ENCODE data around the gene KCNQ1.

KCNQ1 gene

GRCh38 chr11:2762451-2762850 is 317.6 kb downstream of the KCNQ1 start:
- DNase-seq (ENCODE audit: low read depth), result no peak
- in situ Hi-C loops (cut with HindIII; ENCODE audit: low sequenced_read_pairs), result no loop called here
- H3K4me3 ChIP-seq (ENCODE audit: low read depth, low read length), result no peak overlapping the region
- TF ChIP-seq CTCF (IDR thresholded peaks at IDR 0.05; ENCODE audit: low read depth, low read length, missing control alignments), result no peak

GRCh38 chr11:2763984-2764383 is 319.2 kb downstream of the KCNQ1 start:
- no peak for DNase-seq (ENCODE audit: low read depth)
- no peak for TF ChIP-seq CTCF (IDR thresholded peaks at IDR 0.05; ENCODE audit: low read depth, low read length, missing control alignments)
- H3K4me3 ChIP-seq (ENCODE audit: low read depth, low read length), result no peak overlapping the region
- in situ Hi-C loops (cut with HindIII; ENCODE audit: low sequenced_read_pairs), result no loop called here

- no peak for DNase-seq (ENCODE audit: low read depth)
- in situ Hi-C loops (cut with HindIII; ENCODE audit: low sequenced_read_pairs), result no loop called here
- no peak for TF ChIP-seq CTCF (IDR thresholded peaks at IDR 0.05; ENCODE audit: low read depth, low read length, missing control alignments)
- H3K4me3 ChIP-seq (ENCODE audit: low read depth, low read length), result no peak overlapping the region
These were observed 320.7 kb downstream of the KCNQ1 start for GRCh38 chr11:2765491-2765890.

- no peak overlapping the region for H3K4me3 ChIP-seq (ENCODE audit: low read depth, low read length)
- in situ Hi-C loops (cut with HindIII; ENCODE audit: low sequenced_read_pairs), result no loop called here
- no peak for TF ChIP-seq CTCF (IDR thresholded peaks at IDR 0.05; ENCODE audit: low read depth, low read length, missing control alignments)
- no peak for DNase-seq (ENCODE audit: low read depth)
These were observed 321.4 kb downstream of the KCNQ1 start for GRCh38 chr11:2766166-2766565.

GRCh38 chr11:2767071-2767470 is 322.3 kb downstream of the KCNQ1 start:
- H3K4me3 ChIP-seq (ENCODE audit: low read depth, low read length), result no peak overlapping the region
- in situ Hi-C loops (cut with HindIII; ENCODE audit: low sequenced_read_pairs), result no loop called here
- no peak for TF ChIP-seq CTCF (IDR thresholded peaks at IDR 0.05; ENCODE audit: low read depth, low read length, missing control alignments)
- no peak for DNase-seq (ENCODE audit: low read depth)

GRCh38 chr11:2767801-2768200 is 323.0 kb downstream of the KCNQ1 start:
- H3K4me3 ChIP-seq (ENCODE audit: low read depth, low read length), result no peak overlapping the region
- in situ Hi-C loops (cut with HindIII; ENCODE audit: low sequenced_read_pairs), result no loop called here
- no peak for DNase-seq (ENCODE audit: low read depth)
- no peak for TF ChIP-seq CTCF (IDR thresholded peaks at IDR 0.05; ENCODE audit: low read depth, low read length, missing control alignments)

Data from astrocyte of the cerebellum (primary cell).